HepG2 (cell line): ENCODE results near the gene DCST2. TPM values are rescaled to one million over a fixed set of nuclear protein-coding genes. Genes with fewer than 3 reads are reported as not detected.

Source experiments
- DNMT1 ChIP-seq: sonication (generic); formaldehyde crosslinking; IDR thresholded peaks from 2 replicates; pipeline ENCODE4 v1.5.1; 2020; ENCODE audit warnings: mild to moderate bottlenecking, missing genetic modification reagents
- FOXO4 ChIP-seq: sonication (generic); formaldehyde crosslinking; conservative IDR thresholded peaks from 2 replicates; pipeline ENCODE4 v1.8.1; 2023; ENCODE audit warnings: missing genetic modification reagents
- HNRNPH1 ChIP-seq: fragments of 200-400 bp; formaldehyde crosslinking; optimal IDR thresholded peaks from 2 replicates; pipeline ENCODE3; 2017; ENCODE audit warnings: mild to moderate bottlenecking, low read depth, low read length
- HNRNPLL ChIP-seq: fragments of 200-400 bp; formaldehyde crosslinking; IDR thresholded peaks from 2 replicates; pipeline ENCODE4 v1.6.1; 2017; ENCODE audit warnings: mild to moderate bottlenecking, low read depth, low read length; ENCODE audit not compliant: poor library complexity, severe bottlenecking
- MAFF ChIP-seq: IDR thresholded peaks from 2 replicates; pipeline ENCODE4 v1.6.1; 2011; ENCODE audit warnings: low read depth, low read length, improper control_type of control experiment
- NCOA2 ChIP-seq: sonication (generic); formaldehyde crosslinking; IDR thresholded peaks from 2 replicates; pipeline ENCODE4 v1.8.0; 2022; ENCODE audit warnings: inconsistent platforms
- NR2C2 ChIP-seq: sonication (generic); formaldehyde crosslinking; IDR thresholded peaks from 2 replicates; pipeline ENCODE4 v1.4.0; 2020; ENCODE audit warnings: missing genetic modification reagents, mild to moderate bottlenecking, moderate library complexity, borderline replicate concordance
- RERE ChIP-seq: IDR thresholded peaks from 2 replicates; pipeline ENCODE4 v1.6.1; 2016; ENCODE audit warnings: low read depth, missing genetic modification reagents, missing compliant biosample characterization
- ZNF552 ChIP-seq: sonication (generic); formaldehyde crosslinking; IDR thresholded peaks from 2 replicates; pipeline ENCODE4 v1.9.0; 2022; ENCODE audit warnings: missing genetic modification reagents, mild to moderate bottlenecking, borderline replicate concordance
- ZNF713 ChIP-seq: sonication (generic); formaldehyde crosslinking; IDR thresholded peaks from 2 replicates; pipeline ENCODE4 v1.4.0; 2020; ENCODE audit warnings: mild to moderate bottlenecking, missing genetic modification reagents
- polyA plus RNA-seq, 8 experiments: library from polyadenylated mRNA; depleted of rRNA in 3 of 8; stranded (reverse) in 7 of 8; unstranded in 1 of 8; fragments of >200 nt; fragmentation: Illumina TruSeq in 4 of 8; extraction: Trizol in 4 of 8; gene quantifications; 2 replicates each; pipeline versions ENCODE4 v1.2.1 to v1.2.3, GENCODE V29; 2011 to 2016; ENCODE audit warnings: low read depth in 4 of 8, missing spikeins in 1 of 8, mixed read lengths in 1 of 8; ENCODE audit not compliant: insufficient read depth in 1 of 8
- total RNA-seq, 5 experiments: library from RNA; depleted of rRNA; stranded (reverse); fragments of >200 nt; fragmentation: Illumina TruSeq; extraction: Trizol; gene quantifications; 2 replicates each; pipeline ENCODE4 v1.2.3, GENCODE V29; 2016; ENCODE audit warnings: low read depth in 1 of 5
- TF ChIP-seq, protein P1 (sequence below), 2 experiments: sonication (generic) in 1 of 2; formaldehyde crosslinking in 1 of 2; IDR thresholded peaks; 2 replicates each; pipeline versions ENCODE4 v1.6.1 to v1.9.0; 2014 to 2022; ENCODE audit warnings: antibody characterized with exemption in 1 of 2, borderline replicate concordance in 1 of 2, inconsistent platforms in 1 of 2, low read depth in 1 of 2, missing genetic modification reagents in 1 of 2
- TF ChIP-seq, protein P2 (sequence below): sonication (generic); formaldehyde crosslinking; IDR thresholded peaks from 2 replicates; pipeline ENCODE4 v1.4.0; 2020; ENCODE audit warnings: mild to moderate bottlenecking, missing genetic modification reagents

DCST2 gene
- total and polyA plus RNA-seq, 2 of the 13 experiments (the other 11 are each of a cell fraction or from before 2014, with no cell fraction given) = 0.74 TPM; not detected in 1

- TF ChIP-seq, protein P1, sequence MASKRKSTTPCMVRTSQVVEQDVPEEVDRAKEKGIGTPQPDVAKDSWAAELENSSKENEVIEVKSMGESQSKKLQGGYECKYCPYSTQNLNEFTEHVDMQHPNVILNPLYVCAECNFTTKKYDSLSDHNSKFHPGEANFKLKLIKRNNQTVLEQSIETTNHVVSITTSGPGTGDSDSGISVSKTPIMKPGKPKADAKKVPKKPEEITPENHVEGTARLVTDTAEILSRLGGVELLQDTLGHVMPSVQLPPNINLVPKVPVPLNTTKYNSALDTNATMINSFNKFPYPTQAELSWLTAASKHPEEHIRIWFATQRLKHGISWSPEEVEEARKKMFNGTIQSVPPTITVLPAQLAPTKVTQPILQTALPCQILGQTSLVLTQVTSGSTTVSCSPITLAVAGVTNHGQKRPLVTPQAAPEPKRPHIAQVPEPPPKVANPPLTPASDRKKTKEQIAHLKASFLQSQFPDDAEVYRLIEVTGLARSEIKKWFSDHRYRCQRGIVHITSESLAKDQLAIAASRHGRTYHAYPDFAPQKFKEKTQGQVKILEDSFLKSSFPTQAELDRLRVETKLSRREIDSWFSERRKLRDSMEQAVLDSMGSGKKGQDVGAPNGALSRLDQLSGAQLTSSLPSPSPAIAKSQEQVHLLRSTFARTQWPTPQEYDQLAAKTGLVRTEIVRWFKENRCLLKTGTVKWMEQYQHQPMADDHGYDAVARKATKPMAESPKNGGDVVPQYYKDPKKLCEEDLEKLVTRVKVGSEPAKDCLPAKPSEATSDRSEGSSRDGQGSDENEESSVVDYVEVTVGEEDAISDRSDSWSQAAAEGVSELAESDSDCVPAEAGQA (IDR thresholded peaks at IDR 0.05; ENCODE audit: low read depth) = no peak
- TF ChIP-seq, protein P1 (CRISPR knock-in tag; IDR thresholded peaks at IDR 0.05; ENCODE audit: borderline replicate concordance) = no peak
- TF ChIP-seq NCOA2 (CRISPR knock-in tag) (peak; percentile 45; the same call in 1 of the 2 replicates), ZNF552 (no peak), NR2C2 (CRISPR knock-in tag) (no peak), DNMT1 (CRISPR knock-in tag) (no peak), HNRNPH1 (no peak), ZNF713 (CRISPR knock-in tag) (no peak), MAFF (peak; percentile 1; the same call in 1 of the 2 replicates), RERE (CRISPR knock-in tag) (no peak), HNRNPLL (no peak), FOXO4 (CRISPR knock-in tag) (0 out of 2 replicates have a peak, but pooled peaks have one; percentile 11)
- TF ChIP-seq, protein P2, sequence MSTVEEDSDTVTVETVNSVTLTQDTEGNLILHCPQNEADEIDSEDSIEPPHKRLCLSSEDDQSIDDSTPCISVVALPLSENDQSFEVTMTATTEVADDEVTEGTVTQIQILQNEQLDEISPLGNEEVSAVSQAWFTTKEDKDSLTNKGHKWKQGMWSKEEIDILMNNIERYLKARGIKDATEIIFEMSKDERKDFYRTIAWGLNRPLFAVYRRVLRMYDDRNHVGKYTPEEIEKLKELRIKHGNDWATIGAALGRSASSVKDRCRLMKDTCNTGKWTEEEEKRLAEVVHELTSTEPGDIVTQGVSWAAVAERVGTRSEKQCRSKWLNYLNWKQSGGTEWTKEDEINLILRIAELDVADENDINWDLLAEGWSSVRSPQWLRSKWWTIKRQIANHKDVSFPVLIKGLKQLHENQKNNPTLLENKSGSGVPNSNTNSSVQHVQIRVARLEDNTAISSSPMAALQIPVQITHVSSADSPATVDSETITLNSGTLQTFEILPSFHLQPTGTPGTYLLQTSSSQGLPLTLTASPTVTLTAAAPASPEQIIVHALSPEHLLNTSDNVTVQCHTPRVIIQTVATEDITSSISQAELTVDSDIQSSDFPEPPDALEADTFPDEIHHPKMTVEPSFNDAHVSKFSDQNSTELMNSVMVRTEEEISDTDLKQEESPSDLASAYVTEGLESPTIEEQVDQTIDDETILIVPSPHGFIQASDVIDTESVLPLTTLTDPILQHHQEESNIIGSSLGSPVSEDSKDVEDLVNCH (CRISPR knock-in tag) = no peak
Observed at GRCh38 chr1:154999571-155000410, 33.8 kb downstream of the DCST2 start (continued).
